ENCODE measurements around the gene SMARCA4.
"Not testable (repeated sequence)": the region's sequence is repeated elsewhere in the genome, so short reads cannot be mapped to it uniquely, and the experiment has no call there.

Gene SMARCA4

DNA sequence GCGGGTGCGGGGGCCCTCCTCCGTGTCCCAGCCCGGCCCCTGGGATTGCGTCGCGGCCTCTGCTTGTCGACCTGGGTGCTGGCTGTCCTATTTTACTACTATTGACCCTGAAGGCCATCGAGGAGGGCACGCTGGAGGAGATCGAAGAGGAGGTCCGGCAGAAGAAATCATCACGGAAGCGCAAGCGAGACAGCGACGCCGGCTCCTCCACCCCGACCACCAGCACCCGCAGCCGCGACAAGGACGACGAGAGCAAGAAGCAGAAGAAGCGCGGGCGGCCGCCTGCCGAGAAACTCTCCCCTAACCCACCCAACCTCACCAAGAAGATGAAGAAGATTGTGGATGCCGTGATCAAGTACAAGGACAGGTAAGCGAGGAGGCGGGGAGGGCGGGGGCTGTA is 80.4 kb downstream of the SMARCA4 start:
- DNase-seq, result no peak

DNA sequence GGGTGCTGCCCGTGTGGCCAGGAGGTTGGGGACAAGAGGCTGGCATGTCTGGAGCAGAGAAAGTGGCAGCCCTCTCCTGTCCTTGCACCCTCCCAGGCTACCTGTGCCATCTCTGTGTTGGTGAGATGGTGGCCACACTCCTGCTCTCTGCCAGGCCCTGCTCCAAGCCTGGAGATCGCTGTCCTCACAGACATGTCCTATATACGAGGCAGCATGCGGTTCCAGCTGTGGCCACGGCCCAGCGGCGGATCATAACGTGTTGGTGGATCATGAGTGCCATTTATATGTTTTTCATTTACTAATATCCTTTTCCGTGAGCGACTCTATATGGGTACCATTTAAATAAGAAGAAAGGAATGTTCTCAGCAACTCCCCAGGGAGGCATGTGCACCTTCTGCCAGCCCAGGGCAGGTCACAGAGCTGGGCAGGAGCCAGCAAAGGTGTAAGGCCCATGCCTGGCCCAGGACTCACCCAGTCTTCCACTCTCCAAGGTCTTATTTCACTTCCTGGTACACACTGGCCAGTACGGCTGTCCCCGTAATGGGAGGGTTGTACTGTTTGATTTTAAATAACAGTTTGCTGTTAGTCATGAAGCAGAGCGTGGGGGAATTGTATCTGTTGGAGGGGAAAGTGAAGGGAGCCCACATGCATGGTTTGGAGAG is 81.3 kb downstream of the SMARCA4 start:
- DNase-seq, result no peak

DNA sequence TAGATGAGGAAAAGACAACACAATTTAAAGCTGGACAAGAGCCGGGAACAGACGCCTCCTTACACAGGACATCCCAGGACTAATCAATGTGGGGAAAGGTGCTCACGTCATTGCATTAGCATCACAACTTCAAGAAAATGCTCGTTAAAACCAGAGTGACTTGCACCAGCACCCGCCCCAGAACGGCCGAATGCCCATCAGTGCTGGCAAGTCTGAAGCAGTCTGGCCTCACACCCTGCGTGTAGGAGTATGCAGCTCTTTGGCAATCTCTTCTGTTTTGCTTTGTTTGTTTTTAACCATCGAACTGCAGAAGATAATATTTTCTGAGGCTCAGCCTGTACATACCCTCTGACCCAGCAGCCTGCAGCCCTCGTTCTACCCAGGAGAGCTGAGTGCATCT is 83.6 kb downstream of the SMARCA4 start:
- DNase-seq, result no peak

DNA sequence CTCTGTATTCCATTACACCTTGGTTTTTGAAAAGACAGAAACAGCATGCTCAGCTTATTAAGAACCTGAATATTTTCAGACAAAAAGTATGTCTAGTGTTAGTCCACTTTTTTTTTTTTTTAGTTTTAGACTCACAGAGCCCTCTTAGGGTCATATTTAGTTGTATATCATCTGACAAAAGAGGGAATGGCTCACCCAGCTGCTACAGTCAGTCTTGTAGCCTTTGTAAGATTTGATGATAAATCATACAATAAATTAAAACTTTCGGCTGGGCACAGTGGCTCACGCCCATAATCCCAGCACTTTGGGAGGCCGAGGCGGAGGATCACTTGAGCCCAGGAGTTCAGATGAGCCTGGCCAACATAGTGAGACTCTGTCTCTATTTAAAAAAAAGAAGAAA is 84.7 kb downstream of the SMARCA4 start:
- DNase-seq, result no peak

DNA sequence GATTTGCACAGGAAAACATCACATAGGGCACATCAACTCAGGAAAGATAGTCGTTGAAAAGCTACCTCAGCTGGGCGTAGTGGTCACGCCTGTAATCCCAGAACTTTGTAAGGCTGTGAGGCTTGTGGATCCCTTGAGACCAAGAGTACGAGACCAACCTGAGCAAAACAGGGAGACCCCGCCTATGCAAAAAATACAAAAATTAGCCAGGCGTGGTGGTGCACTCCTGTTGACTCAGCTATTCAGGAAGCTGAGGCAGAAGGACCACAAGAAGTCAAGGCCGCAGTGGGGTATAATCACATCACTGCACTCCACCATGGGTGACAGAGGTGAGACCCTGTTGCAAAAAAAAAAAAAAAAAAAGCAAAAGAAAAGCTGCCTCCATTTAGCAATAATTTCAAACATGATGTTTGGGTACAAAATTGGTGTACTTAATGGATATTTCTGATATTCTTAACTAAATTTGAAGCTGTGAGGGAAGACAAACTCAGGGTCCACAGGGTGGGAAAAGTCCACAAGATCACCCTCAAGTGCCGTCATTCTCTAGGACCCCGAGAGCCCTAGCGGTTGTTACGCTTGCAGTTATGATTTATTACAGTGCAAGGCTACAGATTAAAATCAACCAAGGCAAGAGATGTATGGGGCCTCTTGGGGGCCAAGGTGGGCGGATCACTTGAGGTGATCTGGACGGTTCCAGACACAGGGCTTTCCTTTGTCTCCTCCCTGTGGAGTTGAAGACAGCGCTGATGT is 86.0 kb downstream of the SMARCA4 start:
- no peak for DNase-seq

DNA sequence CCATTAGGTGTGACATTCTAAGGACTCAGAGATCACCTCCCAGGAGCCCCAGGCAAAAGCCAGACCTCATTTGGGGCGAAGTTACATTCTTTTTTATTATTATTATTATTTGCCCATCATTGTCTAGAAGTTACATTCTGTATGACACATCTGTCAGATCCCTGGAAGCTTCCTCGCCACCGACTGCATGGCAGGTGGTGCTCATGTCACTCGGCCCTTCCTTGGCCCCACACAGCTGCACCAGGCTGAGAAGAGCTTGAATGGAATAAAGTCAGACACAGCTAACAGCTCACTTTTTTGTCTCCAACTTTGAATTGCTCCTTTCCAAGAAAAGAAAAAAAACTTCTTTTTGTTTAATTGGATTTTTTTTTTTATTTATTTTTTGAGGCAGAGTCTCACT is 87.0 kb downstream of the SMARCA4 start:
- no peak for DNase-seq

DNA sequence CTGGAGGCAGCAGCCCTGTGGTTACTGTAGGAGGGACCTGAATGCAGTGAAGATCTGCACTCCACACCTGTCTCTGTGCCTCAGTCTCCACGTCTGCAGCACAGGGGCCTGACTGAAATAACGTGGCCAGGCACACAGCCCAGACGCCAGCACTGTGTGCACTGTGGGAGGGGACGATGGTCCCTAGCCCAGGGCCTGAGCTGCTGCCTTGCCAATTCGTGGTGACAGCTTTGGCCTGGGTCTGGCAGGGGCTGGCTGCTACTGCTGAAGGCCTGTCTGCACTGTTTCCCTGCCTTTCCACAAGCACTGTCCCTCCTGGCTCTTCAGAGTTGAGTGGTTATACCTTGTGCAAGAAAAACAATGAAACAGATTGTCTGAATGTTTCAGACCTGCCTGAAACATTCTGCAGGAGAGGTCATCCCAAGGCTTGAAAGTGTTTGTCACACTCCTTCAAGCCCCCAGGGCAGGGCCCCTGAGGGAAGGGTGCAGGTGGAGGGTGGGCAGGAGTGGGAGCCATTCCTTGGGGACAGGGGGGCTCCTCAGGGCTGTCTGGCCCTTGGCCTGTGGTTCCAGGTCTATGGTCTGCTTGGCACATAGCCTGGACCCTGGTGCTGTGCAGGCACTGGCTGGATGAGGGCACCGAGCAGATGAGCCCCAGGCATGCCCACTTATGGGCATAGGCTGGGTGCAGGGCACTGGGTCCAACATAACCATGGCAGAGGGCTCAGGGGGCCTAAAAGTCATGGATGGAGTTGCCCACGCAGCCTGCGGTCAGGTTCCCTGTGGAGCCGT is 89.7 kb downstream of the SMARCA4 start:
- DNase-seq, result no peak

DNA sequence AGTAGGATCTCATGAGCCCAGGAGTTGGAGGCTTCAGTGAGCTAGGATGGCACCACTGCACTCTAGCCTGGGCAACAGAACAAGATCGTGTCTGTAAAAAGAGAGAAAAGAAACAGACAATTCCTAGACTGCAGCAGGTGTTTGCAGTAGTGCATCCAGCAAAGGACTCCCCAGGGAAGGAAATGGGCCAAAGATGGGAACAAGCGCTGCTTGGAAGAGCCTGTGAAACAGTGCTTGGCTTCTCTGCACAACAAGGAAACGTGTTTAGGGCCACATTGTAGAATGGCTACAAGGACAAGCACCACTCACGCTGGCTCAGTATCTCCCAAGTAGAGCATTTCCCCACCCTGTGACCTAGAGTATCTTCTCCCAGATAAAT is 93.0 kb downstream of the SMARCA4 start:
- DNase-seq, result no peak

DNA sequence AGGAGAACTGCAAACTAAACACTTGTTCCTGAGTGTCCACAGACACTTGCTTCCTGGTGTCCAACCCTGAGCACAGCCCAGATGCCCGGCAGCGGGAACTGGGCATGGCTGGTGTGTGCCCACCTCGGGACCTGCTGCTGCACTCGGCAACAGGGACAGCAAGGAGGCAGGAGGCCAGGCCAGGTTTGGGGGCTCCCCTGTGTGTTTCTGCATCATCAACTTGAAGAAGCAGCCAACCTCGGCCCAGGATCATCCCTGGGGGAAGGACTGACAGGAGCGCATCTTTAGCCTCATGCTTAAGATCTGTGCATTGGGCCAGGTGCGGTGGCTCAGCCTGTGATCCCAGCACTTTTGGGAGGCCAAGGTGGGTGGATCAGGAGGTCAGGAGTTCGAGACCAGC is 93.4 kb downstream of the SMARCA4 start:
- DNase-seq, result no peak

DNA sequence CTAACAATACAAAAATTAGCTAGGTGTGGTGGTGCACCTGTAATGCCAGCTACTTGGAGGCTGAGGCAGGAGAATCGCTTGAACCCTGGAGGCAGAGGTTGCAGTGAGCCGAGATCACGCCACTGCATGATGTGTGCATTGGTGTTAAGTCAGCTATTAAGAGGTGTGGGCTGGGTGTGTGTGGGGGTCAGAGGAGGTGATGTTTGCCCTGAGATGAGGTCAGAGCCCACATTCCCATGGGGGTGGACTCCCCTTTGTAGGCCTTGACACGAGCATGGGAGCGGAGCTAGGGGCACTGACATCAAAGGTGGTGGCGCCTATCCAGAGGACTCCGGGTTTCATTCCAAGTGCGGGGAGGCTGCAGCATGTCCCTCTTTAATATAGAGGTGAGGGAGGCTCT is 93.8 kb downstream of the SMARCA4 start:
- no peak for DNase-seq

DNA sequence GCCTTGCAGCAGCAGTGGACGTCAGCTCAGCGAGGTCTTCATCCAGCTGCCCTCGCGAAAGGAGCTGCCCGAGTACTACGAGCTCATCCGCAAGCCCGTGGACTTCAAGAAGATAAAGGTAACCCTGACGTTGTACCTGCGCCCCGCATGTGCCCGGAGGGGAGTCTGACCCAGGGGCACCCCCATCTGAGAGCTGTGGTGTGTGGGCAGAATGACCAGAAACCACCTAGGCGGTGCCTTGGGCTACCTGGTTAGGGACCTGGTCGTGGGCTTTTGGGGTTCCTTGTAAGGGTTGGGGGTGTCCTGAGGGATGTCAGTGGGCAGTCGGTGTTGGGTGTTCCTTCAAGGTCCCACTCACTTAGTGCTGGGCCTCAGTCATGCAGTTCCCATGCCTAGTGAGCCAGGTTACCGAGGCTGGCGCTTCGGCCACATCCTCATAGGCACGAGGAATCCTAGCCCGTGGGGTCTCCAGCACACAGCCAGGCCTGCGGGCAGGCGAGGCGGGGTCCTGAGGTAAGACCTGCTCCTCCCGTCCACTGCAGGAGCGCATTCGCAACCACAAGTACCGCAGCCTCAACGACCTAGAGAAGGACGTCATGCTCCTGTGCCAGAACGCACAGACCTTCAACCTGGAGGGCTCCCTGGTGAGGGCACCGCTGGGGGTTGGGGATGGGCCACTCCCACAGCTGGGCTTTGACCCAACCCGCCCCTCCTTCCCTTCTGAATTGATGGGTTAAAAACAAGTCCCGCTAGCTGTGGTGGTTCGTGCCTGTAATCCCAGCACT is 97.6 kb downstream of the SMARCA4 start:
- no peak for DNase-seq

DNA sequence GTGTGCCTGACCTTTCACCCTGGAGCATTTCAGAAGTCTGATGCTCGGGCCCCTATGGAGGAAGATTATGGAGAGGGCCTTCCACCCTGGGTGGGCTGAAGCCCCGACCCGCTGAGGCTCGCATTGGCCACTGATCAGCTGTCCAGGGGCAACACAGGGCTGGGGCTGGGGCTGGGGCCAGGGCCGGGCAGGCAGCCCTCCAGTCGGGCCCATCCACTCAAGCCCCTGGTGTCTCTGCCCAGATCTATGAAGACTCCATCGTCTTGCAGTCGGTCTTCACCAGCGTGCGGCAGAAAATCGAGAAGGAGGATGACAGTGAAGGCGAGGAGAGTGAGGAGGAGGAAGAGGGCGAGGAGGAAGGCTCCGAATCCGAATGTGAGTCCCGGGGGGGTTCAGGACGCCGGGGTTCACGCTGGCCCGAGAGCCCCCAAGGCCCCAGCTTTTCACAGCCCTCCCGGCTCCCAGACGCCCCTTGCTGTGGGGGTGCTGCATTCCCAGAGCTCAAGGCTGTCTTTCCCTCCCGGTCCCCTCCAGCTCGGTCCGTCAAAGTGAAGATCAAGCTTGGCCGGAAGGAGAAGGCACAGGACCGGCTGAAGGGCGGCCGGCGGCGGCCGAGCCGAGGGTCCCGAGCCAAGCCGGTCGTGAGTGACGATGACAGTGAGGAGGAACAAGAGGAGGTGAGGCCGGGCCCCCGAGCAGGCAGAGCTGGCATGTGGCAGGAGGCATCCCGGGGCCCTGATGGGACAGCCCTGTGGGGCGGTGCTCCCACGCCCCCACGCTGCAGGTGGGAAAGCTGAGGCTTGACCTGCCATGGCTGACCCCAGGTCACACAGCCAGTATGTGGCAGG is 98.9 kb downstream of the SMARCA4 start:
- no peak for DNase-seq

DNA sequence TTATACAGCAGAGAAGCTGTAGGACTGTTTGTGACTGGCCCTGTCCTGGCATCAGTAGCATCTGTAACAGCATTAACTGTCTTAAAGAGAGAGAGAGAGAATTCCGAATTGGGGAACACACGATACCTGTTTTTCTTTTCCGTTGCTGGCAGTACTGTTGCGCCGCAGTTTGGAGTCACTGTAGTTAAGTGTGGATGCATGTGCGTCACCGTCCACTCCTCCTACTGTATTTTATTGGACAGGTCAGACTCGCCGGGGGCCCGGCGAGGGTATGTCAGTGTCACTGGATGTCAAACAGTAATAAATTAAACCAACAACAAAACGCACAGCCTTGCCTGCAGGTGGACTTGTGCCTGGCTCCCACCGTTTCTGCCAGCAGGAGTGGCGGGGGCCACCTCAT is 101.1 kb downstream of the SMARCA4 start:
- DNase-seq, result no peak

DNA sequence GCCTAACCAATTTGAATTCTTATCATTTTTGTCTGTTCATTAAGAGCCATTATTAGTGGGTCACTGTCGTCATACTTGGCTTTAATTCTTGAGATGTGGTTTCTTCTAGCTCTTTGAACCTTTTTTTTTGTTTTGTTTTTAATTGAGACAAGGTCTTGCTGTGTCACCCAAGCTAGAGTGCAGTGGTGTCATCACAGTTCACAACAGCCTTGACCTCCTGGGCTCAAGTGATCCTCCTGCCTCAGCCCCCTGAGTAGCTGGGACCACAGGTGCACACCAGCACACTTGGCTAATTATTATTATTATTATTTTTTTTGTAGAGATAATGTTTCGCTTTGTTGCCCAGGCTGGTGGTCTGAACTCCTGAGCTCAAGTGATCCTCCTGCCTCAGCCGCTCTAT is 102.6 kb downstream of the SMARCA4 start:
- no peak for DNase-seq

DNA sequence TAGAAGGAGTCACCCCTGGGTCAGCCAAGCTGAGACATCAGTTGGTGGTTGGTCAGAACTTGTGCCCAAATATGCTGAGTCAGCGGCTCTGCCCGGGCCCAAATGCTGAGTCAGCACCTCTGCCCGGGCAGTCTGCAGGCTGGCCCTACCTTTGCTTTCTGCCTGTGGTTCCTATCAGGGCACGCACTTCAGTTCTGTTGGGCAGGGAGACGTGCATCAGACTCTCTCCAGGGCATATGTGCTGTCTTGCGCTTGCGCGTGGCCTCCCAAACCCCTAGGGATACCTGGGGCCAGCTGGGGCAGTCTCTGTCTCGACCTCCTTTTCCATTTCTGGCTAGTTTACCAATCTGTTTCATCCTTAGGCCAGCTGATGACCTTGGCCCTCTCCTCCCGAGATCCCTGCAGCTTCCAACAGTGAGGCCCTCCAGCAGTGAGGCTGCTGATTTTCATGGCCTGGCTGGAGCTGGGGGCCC is 104.0 kb downstream of the SMARCA4 start:
- no peak for DNase-seq

DNA sequence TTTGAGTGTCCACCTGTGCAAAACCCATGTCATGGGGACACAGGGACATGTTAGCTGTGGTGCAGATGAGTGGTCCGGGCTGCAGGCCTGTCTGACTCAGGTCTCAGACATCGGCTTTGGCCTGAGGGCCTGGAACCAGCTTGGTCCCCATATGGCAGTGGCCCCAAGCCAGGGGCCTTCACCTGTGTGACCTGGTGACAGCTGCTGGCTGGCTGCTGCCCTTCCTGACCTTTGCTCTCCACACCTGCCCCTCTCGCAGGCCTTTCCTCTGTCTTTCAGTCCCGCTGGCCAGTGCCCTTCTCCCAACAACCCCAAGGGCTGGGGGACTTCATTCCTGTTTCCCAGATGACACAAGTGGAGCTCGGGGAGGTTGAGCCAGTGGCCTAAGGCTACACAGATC is 105.5 kb downstream of the SMARCA4 start:
- no peak for DNase-seq

DNA sequence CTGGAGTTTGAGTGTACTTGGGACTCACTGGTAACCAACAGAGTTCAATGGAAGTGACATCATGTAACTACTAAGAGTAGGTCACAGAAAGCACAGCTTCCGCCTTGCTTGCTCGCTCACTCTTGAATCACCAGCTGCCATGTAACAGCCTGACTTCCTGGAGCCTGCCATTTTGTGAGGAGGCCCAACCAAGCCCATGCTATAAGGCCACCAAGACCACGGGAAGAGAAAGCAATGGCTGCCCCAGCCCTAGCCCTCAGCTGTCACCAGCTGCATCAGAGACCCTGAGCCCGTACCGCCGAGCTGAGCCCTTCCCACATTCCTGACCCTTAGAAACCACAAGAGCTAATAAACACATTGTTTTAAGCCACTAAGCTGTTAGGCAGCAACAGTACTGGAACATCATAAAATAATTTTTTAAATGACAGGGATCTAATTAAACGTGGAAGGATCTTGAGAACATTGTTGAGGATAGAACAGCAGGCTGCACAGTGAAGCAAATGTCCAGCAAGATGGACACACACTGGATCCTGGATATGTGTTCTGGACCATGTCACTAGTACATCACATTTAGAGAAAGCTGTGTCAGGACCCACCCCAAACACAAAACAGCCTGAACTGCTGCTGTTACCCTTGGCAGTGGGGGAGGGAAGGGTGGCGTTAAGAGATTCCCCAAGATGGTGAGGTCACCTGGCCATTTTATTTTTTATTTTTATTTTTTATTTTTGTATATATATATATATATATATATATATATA is 106.7 kb downstream of the SMARCA4 start:
- DNase-seq, result no peak

DNA sequence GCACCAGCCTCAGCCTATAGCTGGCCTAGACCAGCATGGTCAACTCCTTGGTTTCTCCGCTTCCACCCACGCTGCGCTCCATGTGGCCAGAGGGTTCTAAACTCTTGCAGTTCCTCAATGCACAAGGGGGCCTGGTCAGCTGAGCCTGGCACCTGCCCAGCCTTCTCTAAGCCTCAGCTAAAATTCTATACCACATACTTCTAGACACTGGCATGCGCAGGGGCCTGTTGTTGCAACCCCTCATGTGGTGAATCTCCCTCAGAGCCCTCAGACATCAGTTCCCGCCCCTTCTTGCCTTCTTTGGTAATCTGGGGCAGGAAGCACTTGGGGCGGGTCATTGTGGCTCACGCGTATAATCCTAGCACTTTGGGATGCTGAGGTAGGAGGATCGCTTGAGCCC is 108.7 kb downstream of the SMARCA4 start:
- no peak for DNase-seq

DNA sequence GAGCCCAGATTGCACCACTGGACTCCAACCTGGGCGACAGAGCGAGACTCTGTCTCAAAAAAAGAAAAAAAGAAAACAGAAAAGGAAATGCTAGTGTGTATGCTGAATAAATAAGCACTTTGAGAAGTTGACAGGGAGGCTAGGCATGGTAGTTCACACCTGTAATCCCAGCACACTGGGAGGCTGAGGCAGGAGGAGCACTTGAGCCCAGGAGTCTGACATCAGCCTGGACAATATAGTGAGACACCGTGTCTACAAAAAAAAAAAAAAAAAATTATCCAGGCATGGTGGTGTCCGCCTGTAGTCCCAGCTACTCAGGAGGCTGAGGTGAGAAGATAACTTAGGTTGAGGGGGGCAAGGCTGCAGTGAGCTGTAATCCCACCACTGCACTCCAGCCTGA is 109.3 kb downstream of the SMARCA4 start:
- no peak for DNase-seq

DNA sequence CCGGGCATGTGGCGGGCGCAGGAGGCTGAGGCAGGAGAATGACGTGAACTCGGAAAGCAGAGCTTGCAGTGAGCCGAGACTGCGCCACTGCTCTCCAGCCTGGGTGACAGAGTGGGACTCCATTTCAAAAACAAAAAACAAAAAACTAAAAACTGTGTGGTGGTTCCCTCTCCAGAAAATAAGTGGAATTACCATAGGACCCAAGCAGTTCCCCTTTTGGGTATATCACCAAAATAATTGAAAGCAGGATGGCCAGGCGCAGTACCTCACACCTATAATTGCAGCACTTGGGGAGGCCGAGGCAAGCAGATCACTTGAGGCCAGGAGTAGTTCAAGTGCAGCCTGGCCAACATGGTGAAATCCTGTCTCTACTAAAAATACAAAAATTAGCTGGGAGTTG is 112.7 kb downstream of the SMARCA4 start:
- no peak for DNase-seq

DNA sequence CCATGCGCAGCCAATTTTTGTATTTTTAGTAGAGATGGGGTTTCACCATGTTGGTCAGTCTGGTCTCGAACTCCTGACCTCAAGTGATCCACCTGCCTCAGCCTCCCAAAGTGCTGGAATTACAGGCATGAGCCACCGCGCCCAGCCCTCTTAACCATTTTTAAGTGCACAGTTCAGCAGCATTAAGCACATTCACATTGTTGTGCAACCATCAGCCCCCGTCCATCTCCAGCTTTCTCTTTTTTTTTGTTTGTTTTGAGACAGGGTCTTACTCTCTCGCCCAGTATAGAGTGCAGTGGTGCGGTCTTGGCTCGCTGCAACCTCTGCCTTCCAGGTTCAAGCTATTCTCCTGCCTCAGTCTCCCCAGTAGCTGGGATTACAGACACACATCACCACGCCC is 116.0 kb downstream of the SMARCA4 start:
- not testable (repeated sequence) for DNase-seq
